ENCODE results near the gene PTPRK. TPM values are rescaled to one million over a fixed set of nuclear protein-coding genes. Genes with fewer than 3 reads are reported as not detected.

Gene PTPRK
- total and polyA plus RNA-seq, 3 experiments from 2014 or later: 0.74 to 23.0 (median 21.3) TPM

DNA sequence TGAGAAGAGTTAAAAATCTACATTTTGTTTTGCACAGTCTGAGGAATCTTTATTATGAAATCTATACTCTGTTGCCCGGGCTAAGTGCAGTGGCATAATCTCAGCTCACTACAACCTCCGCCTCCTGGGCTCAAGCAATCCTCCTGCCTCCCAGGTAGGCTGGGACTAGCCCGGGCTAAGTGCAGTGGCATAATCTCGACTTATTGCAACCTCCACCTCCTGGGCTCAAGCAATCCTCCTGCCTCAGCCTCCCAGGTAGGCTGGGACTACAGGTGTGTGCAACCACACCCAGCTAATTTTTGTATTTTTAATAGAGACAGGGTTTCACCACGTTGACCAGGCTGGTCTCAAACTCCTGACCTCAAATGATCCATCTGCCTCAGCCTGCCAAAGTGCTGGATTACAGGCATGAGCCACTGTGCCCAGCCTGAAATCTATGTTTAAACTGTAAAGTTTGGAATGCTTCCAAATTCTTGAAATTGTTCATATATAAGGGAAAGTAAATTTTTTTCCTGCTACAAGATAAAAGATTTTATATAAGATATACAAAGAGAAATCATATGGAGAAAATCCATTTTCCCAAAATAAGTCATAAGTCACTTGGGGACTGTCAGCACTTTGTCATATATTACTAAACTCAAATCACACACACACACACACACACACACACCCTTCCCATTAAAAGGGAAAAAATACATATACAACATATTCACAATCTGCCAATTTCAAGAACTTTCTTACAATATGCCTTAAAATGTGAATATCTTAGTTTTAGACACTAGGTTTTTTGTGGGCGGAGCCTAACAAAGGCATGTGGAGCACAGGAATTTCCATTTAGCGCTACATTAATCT, 19.4 kb downstream of the PTPRK start:
- Histone ChIP-seq H3K27me3 (ENCODE audit: insufficient read depth, low read length, poor library complexity, severe bottlenecking) (no peaks in the 10 kb centered on the region), H3K36me3 (ENCODE audit: insufficient read depth, low read length) (no peaks in the 10 kb centered on the region), H3K9me3 (ENCODE audit: low read length) (no peaks in the 10 kb centered on the region), H3K4me1 (ENCODE audit: insufficient read depth, low read length) (no peaks in the 10 kb centered on the region), H3K4me3 (ENCODE audit: low read length) (no peak overlapping the region), H3K27ac (ENCODE audit: low read depth, low read length) (no peak overlapping the region)
- Mint-ChIP-seq H3K36me3 (no peaks in the 10 kb centered on the region), H3K4me1 (no peaks in the 10 kb centered on the region), H3K27ac (no peak overlapping the region), H3K4me3 (no peak overlapping the region), H3K27me3 (peaks cover 0 to 16% of the 10 kb centered on the region in 2 donors), H3K9me3 (no peaks in the 10 kb centered on the region)
- CTCF ChIA-PET: no interaction called here
- no peak for DNase-seq
- POLR2A ChIA-PET: no interaction called here

DNA sequence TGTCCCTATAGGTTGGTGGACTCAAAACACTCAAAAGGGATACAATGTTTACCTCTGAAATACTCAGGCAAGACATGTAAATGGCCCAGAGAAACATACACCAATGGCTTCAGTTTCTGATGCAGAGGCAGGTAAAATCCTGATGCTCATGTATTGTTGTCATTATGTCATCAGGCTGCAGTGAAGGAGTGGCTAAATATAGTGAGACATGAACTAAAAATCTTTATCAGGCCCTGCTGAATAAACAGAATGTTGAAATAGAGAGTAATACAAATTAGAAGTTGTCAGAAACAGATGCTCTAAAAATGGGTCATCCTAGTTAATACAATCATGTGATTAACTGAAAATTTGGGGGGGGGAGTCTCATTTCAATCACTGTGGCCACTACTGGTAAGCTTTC, 20.4 kb downstream of the PTPRK start:
- CTCF ChIA-PET: interaction anchor here (1.2 kb wide), 1 partner anchor 10 kb away, joined by 3 read pairs; no protein-coding TSS in a partner anchor
- Mint-ChIP-seq H3K27ac (no peak overlapping the region), H3K4me3 (no peak overlapping the region), H3K27me3 (peaks cover 0 to 16% of the 10 kb centered on the region in 2 donors), H3K9me3 (no peaks in the 10 kb centered on the region), H3K4me1 (no peaks in the 10 kb centered on the region), H3K36me3 (no peaks in the 10 kb centered on the region)
- H3K4me3 ChIP-seq (ENCODE audit: low read length): no peak overlapping the region
- no peak for DNase-seq
- no peaks in the 10 kb centered on the region for H3K36me3 ChIP-seq (ENCODE audit: insufficient read depth, low read length)
- H3K4me1 ChIP-seq (ENCODE audit: insufficient read depth, low read length): no peaks in the 10 kb centered on the region
- no peaks in the 10 kb centered on the region for H3K27me3 ChIP-seq (ENCODE audit: insufficient read depth, low read length, poor library complexity, severe bottlenecking)
- H3K9me3 ChIP-seq (ENCODE audit: low read length): no peaks in the 10 kb centered on the region
- no peak overlapping the region for H3K27ac ChIP-seq (ENCODE audit: low read depth, low read length)
- POLR2A ChIA-PET: no interaction called here

DNA sequence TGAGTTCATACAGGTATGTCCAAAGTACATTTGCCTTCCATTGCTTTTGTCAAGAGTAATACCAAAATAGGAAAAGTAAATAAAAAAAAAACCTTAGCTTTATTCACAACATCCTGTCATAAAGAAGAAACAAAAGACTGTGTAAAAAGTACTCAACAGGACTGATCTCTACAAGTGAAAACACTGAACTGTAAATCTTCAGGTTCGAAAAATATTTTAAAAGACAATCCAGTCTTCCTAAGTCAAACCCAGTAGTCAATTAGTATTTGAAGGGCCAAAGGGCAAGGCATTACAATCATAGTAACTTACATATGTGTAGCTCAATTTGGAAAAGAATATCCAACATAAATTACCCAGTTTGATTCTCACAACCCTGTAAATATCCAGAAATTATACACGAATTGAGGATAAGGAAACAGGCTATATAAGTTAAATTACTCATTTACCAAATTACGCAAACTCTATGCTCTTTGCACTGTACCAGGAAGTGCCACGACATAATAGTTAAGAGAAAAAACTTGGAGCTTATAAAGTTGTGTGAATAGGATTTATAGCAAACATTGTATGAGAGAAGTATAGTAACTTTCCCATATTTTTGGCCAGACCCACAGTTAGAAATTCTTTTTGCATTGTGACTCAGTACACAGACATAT, 21.2 kb downstream of the PTPRK start:
- Histone ChIP-seq H3K4me3 (ENCODE audit: low read length) (no peak overlapping the region), H3K9me3 (ENCODE audit: low read length) (no peaks in the 10 kb centered on the region), H3K36me3 (ENCODE audit: insufficient read depth, low read length) (no peaks in the 10 kb centered on the region), H3K4me1 (ENCODE audit: insufficient read depth, low read length) (no peaks in the 10 kb centered on the region), H3K27ac (ENCODE audit: low read depth, low read length) (no peak overlapping the region), H3K27me3 (ENCODE audit: insufficient read depth, low read length, poor library complexity, severe bottlenecking) (no peaks in the 10 kb centered on the region)
- Mint-ChIP-seq H3K27me3 (peaks cover 0 to 16% of the 10 kb centered on the region in 2 donors), H3K36me3 (no peaks in the 10 kb centered on the region), H3K9me3 (no peaks in the 10 kb centered on the region), H3K4me3 (no peak overlapping the region), H3K4me1 (no peaks in the 10 kb centered on the region), H3K27ac (no peak overlapping the region)
- ChIA-PET POLR2A (no interaction called here), CTCF (interaction anchor here (1.2 kb wide), 1 partner anchor 10 kb away, joined by 3 read pairs; no protein-coding TSS in a partner anchor)
- no peak for DNase-seq

DNA sequence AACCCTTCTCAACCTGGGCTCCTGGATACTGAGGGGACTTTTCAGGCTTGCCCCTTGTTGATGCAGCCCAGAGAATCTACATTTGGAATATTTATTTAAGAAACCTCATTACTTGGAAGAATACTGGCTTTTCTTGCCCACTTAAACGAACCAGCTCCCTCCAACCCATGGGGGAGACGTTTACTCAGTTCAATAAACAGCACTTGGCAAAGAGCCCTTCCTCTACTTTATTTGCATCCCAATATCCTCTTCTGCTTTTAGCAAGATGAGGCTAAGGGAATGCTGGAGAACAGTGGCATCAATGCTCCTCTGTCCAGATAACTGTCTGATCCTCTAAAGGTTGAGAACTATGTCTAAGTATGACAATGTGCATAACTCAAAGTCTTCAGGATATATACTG, 22.2 kb downstream of the PTPRK start:
- no peak overlapping the region for H3K4me3 ChIP-seq (ENCODE audit: low read length)
- Mint-ChIP-seq H3K27ac (no peak overlapping the region), H3K27me3 (peaks cover 1 to 18% of the 10 kb centered on the region in 2 donors), H3K4me1 (no peaks in the 10 kb centered on the region), H3K4me3 (no peak overlapping the region), H3K36me3 (peaks cover 0 to 1% (median 0%) of the 10 kb centered on the region in 3 donors), H3K9me3 (no peaks in the 10 kb centered on the region)
- H3K9me3 ChIP-seq (ENCODE audit: low read length): no peaks in the 10 kb centered on the region
- DNase-seq: no peak
- H3K27ac ChIP-seq (ENCODE audit: low read depth, low read length): no peak overlapping the region
- H3K4me1 ChIP-seq (ENCODE audit: insufficient read depth, low read length): no peaks in the 10 kb centered on the region
- no peaks in the 10 kb centered on the region for H3K36me3 ChIP-seq (ENCODE audit: insufficient read depth, low read length)
- CTCF ChIA-PET: no interaction called here
- POLR2A ChIA-PET: no interaction called here
- H3K27me3 ChIP-seq (ENCODE audit: insufficient read depth, low read length, poor library complexity, severe bottlenecking): no peaks in the 10 kb centered on the region

DNA sequence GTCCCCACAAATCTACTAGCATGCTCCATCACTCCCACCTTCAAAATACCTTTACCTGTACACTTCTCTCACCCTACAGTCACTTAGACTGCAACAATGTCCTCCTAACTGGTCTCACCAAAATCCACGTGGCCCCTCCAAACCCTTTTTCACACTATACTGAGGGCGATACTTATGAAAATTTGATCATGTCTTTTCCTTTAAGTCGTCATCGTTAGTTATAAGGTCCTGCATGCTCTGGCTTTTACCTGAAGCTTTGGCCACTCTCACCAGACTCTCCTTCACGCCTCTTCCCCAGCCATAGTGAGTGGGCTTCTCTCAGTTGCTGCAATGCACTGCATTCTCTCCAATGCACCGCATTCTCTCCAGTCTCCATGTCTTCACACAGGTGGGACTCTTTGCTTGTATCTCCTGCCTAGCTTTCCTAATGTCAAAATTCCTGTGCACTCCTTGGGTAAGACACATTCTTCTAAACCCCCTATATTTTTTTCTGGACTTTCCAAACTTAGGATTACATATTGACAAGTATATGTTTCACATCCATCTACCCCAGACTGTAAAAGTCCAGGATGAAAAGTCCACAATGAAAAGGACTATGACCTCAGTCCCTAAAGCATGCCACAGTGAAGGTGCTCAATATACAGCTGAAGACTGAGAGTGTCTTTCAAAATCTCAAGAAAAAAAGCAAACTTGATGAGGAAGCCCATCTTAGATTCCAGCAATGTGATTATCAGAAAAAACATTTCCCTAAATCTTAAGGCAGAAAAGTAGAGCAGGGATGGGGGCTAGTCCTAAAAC, 24.7 kb downstream of the PTPRK start:
- no peaks in the 10 kb centered on the region for H3K4me1 Mint-ChIP-seq
- H3K9me3 Mint-ChIP-seq: no peaks in the 10 kb centered on the region
- H3K27ac Mint-ChIP-seq: no peak overlapping the region
- peaks cover 0 to 1% (median 0%) of the 10 kb centered on the region in 3 donors for H3K36me3 Mint-ChIP-seq
- no peak overlapping the region for H3K27ac ChIP-seq (ENCODE audit: low read depth, low read length)
- no peak overlapping the region for H3K4me3 ChIP-seq (ENCODE audit: low read length)
- no peak for DNase-seq
- POLR2A ChIA-PET: no interaction called here
- CTCF ChIA-PET: no interaction called here
- no peaks in the 10 kb centered on the region for H3K4me1 ChIP-seq (ENCODE audit: insufficient read depth, low read length)
- H3K4me3 Mint-ChIP-seq: no peak overlapping the region
- H3K27me3 ChIP-seq (ENCODE audit: insufficient read depth, low read length, poor library complexity, severe bottlenecking): no peaks in the 10 kb centered on the region
- H3K27me3 Mint-ChIP-seq: peaks cover 8 to 30% of the 10 kb centered on the region in 2 donors
- no peaks in the 10 kb centered on the region for H3K9me3 ChIP-seq (ENCODE audit: low read length)
- no peaks in the 10 kb centered on the region for H3K36me3 ChIP-seq (ENCODE audit: insufficient read depth, low read length)

DNA sequence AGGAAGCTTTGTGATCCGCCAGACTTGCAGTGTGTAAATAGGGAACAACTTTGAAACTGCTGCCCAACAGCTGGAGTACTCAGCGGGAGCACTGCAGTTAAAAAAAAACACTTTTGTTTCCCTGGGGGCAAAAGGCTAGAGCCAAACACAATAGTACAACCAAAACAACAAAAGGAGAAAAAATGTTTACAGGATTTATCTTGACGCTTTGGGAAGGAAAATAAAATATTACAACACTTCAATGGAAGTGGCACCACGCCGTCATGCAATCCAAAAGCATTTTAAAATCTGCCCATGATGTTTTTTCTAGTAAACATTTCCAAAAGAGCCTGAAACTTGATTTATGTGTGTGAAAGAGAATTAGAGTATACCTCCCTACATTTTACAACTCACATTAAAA, 26.0 kb downstream of the PTPRK start:
- no peak overlapping the region for H3K4me3 ChIP-seq (ENCODE audit: low read length)
- ChIA-PET CTCF (no interaction called here), POLR2A (no interaction called here)
- Mint-ChIP-seq H3K4me3 (no peak overlapping the region), H3K27me3 (peaks cover 8 to 29% of the 10 kb centered on the region in 2 donors), H3K27ac (no peak overlapping the region), H3K36me3 (peaks cover 0 to 1% (median 0%) of the 10 kb centered on the region in 3 donors), H3K4me1 (no peaks in the 10 kb centered on the region), H3K9me3 (no peaks in the 10 kb centered on the region)
- no peaks in the 10 kb centered on the region for H3K27me3 ChIP-seq (ENCODE audit: insufficient read depth, low read length, poor library complexity, severe bottlenecking)
- no peak overlapping the region for H3K27ac ChIP-seq (ENCODE audit: low read depth, low read length)
- no peaks in the 10 kb centered on the region for H3K9me3 ChIP-seq (ENCODE audit: low read length)
- no peaks in the 10 kb centered on the region for H3K36me3 ChIP-seq (ENCODE audit: insufficient read depth, low read length)
- H3K4me1 ChIP-seq (ENCODE audit: insufficient read depth, low read length): no peaks in the 10 kb centered on the region
- DNase-seq: no peak

DNA sequence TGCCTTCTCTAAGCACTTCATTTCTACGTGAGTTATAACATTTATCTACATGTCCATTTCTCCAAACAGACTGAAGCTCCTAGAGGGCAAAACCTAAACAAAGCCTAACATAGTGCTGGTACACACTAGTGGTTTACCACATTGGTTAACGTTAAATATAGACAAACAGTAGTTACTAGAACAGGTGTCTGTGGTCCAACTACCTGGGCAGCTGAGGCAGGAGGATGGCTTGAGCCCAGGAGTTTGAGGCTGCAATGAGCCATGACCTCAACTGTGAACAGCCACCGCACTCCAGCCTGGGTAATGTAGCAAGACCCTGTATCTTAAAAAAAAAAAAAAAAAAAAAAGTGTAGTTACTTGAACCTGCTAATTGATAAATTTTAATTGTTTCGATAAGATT, 26.5 kb downstream of the PTPRK start:
- Histone ChIP-seq H3K4me3 (ENCODE audit: low read length) (no peak overlapping the region), H3K27ac (ENCODE audit: low read depth, low read length) (no peak overlapping the region), H3K9me3 (ENCODE audit: low read length) (no peaks in the 10 kb centered on the region), H3K27me3 (ENCODE audit: insufficient read depth, low read length, poor library complexity, severe bottlenecking) (no peaks in the 10 kb centered on the region), H3K36me3 (ENCODE audit: insufficient read depth, low read length) (no peaks in the 10 kb centered on the region), H3K4me1 (ENCODE audit: insufficient read depth, low read length) (no peaks in the 10 kb centered on the region)
- H3K27me3 Mint-ChIP-seq: peaks cover 8 to 29% of the 10 kb centered on the region in 2 donors
- peaks cover 0 to 1% (median 0%) of the 10 kb centered on the region in 3 donors for H3K36me3 Mint-ChIP-seq
- no peaks in the 10 kb centered on the region for H3K4me1 Mint-ChIP-seq
- DNase-seq: no peak
- POLR2A ChIA-PET: no interaction called here
- no peaks in the 10 kb centered on the region for H3K9me3 Mint-ChIP-seq
- no peak overlapping the region for H3K4me3 Mint-ChIP-seq
- CTCF ChIA-PET: no interaction called here
- no peak overlapping the region for H3K27ac Mint-ChIP-seq

DNA sequence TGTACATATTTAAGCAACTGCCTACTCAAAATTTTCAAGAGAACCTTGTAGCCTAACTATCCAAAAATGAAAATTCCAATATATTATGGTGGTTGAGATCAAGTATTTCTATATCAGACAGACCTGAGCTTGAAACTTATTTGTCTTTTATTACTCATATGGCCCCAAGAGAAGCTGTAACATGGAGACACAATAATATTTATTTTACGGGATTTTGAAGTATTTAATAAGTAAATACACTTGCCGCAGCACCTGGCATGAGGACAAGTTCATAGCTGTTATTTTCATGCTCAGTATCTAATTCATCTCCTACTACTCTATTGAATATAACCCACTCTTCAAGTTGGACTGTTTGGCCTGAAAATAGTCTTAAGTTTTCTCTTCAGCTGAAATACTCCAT, 28.0 kb downstream of the PTPRK start:
- no peaks in the 10 kb centered on the region for H3K36me3 ChIP-seq (ENCODE audit: insufficient read depth, low read length)
- POLR2A ChIA-PET: no interaction called here
- CTCF ChIA-PET: no interaction called here

More for the DNA sequence above, 28.0 kb downstream of the PTPRK start:
- H3K27me3 ChIP-seq (ENCODE audit: insufficient read depth, low read length, poor library complexity, severe bottlenecking): no peaks in the 10 kb centered on the region
- peaks cover 8 to 33% of the 10 kb centered on the region in 2 donors for H3K27me3 Mint-ChIP-seq
- H3K9me3 Mint-ChIP-seq: no peaks in the 10 kb centered on the region
- H3K4me3 Mint-ChIP-seq: no peak overlapping the region
- H3K36me3 Mint-ChIP-seq: peaks cover 0 to 1% (median 0%) of the 10 kb centered on the region in 3 donors
- no peak overlapping the region for H3K27ac Mint-ChIP-seq
- no peaks in the 10 kb centered on the region for H3K4me1 Mint-ChIP-seq
- no peak overlapping the region for H3K27ac ChIP-seq (ENCODE audit: low read depth, low read length)
- H3K4me3 ChIP-seq (ENCODE audit: low read length): no peak overlapping the region
- H3K9me3 ChIP-seq (ENCODE audit: low read length): no peaks in the 10 kb centered on the region
- no peaks in the 10 kb centered on the region for H3K4me1 ChIP-seq (ENCODE audit: insufficient read depth, low read length)
- DNase-seq: no peak

Data from CD8-positive, alpha-beta memory T cell (primary cell).